Measurements from ENCODE around the gene GTPBP4.

Gene GTPBP4

DNA sequence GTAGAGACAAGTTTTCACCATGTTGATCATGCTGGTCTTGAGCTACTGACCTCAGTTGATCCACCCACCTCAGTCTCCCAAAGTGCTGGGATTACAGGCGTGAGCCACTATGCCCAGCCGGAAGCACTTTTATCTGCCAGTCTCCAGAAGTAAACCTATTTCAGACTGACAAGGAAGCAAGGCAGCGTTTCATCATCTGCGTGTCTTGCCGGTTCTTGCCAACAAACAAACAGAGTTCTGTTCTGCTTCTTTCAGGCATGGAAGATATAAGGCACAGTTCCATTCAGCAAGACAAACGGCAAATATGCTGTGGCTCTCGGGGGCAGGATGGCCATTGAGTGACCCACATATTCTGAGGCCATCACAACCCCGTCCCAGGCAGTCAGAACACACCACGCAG is 41.2 kb upstream of the GTPBP4 start:
- TF ChIP-seq L3MBTL2 (conservative IDR thresholded peaks at IDR 0.05) (no peak), SUZ12 (IDR thresholded peaks at IDR 0.05) (no peak), ZNF384 (IDR thresholded peaks at IDR 0.05) (no peak), NFRKB (IDR thresholded peaks at IDR 0.05) (no peak), ELF4 (IDR thresholded peaks at IDR 0.05) (no peak), BHLHE40 (IDR thresholded peaks at IDR 0.05; ENCODE audit: borderline replicate concordance) (no peak), LEF1 (IDR thresholded peaks at IDR 0.05; ENCODE audit: borderline replicate concordance) (no peak)
- TF ChIP-seq, protein P1, sequence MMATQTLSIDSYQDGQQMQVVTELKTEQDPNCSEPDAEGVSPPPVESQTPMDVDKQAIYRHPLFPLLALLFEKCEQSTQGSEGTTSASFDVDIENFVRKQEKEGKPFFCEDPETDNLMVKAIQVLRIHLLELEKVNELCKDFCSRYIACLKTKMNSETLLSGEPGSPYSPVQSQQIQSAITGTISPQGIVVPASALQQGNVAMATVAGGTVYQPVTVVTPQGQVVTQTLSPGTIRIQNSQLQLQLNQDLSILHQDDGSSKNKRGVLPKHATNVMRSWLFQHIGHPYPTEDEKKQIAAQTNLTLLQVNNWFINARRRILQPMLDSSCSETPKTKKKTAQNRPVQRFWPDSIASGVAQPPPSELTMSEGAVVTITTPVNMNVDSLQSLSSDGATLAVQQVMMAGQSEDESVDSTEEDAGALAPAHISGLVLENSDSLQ (IDR thresholded peaks at IDR 0.05) = no peak
- CTCF ChIA-PET = no interaction called here
- POLR2A ChIA-PET = no interaction called here
- DNase-seq (ENCODE audit: extremely low spot score) = no peak

DNA sequence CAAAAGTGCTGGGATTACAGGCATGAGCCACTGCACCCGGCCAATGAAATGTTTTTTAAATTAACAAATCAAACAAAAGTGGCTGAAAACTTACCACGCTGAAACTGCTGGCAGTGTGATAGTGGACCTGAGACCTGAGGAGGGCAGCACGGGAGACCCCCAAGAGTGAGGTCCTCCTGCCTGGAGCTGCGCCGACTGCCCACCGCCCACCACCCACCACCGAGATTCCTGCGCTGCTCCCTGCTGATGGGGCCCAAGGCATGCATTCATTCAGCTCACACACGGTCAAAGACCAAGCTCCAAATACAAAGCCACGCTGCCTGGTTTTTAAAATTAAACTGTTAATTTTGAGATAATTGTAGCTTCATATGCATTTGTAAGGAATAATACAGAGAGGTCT is 40.4 kb upstream of the GTPBP4 start:
- no peak for TF ChIP-seq LEF1 (IDR thresholded peaks at IDR 0.05; ENCODE audit: borderline replicate concordance)
- no peak for TF ChIP-seq FOXK2 (IDR thresholded peaks at IDR 0.05)
- TF ChIP-seq ZNF384 (IDR thresholded peaks at IDR 0.05) = no peak
- TF ChIP-seq L3MBTL2 (conservative IDR thresholded peaks at IDR 0.05) = no peak
- no peak for TF ChIP-seq BHLHE40 (IDR thresholded peaks at IDR 0.05; ENCODE audit: borderline replicate concordance)
- no peak for TF ChIP-seq ELF4 (IDR thresholded peaks at IDR 0.05)
- POLR2A ChIA-PET = no interaction called here
- CTCF ChIA-PET = no interaction called here
- no peak for DNase-seq (ENCODE audit: extremely low spot score)

DNA sequence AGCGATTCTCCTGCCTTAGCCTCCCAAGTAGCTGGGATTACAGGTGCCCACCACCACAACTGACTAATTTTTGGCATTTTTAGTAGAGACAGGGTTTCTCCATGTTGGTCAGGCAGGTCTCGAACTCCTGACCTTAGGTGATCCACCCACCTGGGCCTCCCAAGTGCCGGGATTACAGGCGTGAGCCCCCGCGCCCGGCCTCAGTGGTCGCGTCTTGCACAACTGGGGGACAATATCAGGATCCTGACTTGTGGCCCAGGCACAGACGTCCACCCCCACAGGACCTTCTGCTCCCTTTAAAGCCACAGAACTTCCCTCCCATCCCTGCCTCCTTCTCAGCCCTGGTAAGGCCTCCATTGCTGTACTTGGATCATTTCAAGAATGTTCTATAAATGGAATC is 39.9 kb upstream of the GTPBP4 start:
- ChIA-PET CTCF (no interaction called here), POLR2A (no interaction called here)
- no peak for DNase-seq (ENCODE audit: extremely low spot score)
- TF ChIP-seq L3MBTL2 (conservative IDR thresholded peaks at IDR 0.05) (no peak), LEF1 (IDR thresholded peaks at IDR 0.05; ENCODE audit: borderline replicate concordance) (no peak), ELF4 (IDR thresholded peaks at IDR 0.05) (no peak), SUZ12 (IDR thresholded peaks at IDR 0.05) (no peak), TARDBP (IDR thresholded peaks at IDR 0.05) (no peak), FOXA1 (IDR thresholded peaks at IDR 0.05) (no peak), ZNF384 (IDR thresholded peaks at IDR 0.05) (no peak), BHLHE40 (IDR thresholded peaks at IDR 0.05; ENCODE audit: borderline replicate concordance) (no peak), SP1 (IDR thresholded peaks at IDR 0.05) (no peak), CTBP1 (IDR thresholded peaks at IDR 0.05; ENCODE audit: borderline replicate concordance) (no peak), FOXK2 (IDR thresholded peaks at IDR 0.05) (no peak), ARNT (IDR thresholded peaks at IDR 0.05) (no peak), FOXM1 (IDR thresholded peaks at IDR 0.05; ENCODE audit: borderline replicate concordance) (no peak), HDGF (IDR thresholded peaks at IDR 0.05; ENCODE audit: borderline replicate concordance) (no peak), NFRKB (IDR thresholded peaks at IDR 0.05) (no peak)
- TF ChIP-seq, protein P1 (IDR thresholded peaks at IDR 0.05) = no peak

DNA sequence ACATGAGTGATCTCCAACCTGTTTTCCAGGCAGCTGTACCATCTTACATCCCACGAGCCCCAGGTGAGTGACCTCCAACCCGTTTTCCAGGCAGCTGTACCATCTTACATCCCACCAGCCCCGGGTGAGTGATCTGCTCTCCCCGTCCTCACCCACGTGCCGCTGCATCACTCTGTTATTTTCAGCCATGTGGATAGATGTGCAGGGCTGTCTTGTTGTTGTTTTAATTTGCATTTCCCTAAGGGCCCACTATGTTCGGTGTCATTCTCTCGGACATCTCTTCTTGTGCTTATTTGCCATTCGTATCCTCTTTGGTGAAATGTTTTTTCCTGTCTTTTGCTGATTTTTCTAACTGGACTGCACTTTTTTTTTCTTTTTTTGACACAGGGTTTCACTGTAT is 38.8 kb upstream of the GTPBP4 start:
- DNase-seq (ENCODE audit: extremely low spot score) = no peak
- POLR2A ChIA-PET = no interaction called here
- TF ChIP-seq SP1 (IDR thresholded peaks at IDR 0.05) = no peak
- TF ChIP-seq NFRKB (IDR thresholded peaks at IDR 0.05) = no peak
- TF ChIP-seq BHLHE40 (IDR thresholded peaks at IDR 0.05; ENCODE audit: borderline replicate concordance) = no peak
- no peak for TF ChIP-seq LEF1 (IDR thresholded peaks at IDR 0.05; ENCODE audit: borderline replicate concordance)
- no peak for TF ChIP-seq CTBP1 (IDR thresholded peaks at IDR 0.05; ENCODE audit: borderline replicate concordance)
- no peak for TF ChIP-seq SUZ12 (IDR thresholded peaks at IDR 0.05)
- no peak for TF ChIP-seq ARNT (IDR thresholded peaks at IDR 0.05)
- no peak for TF ChIP-seq FOXM1 (IDR thresholded peaks at IDR 0.05; ENCODE audit: borderline replicate concordance)
- TF ChIP-seq ELF4 (IDR thresholded peaks at IDR 0.05) = no peak
- TF ChIP-seq, protein P1 (IDR thresholded peaks at IDR 0.05) = no peak
- no peak for TF ChIP-seq FOXK2 (IDR thresholded peaks at IDR 0.05)
- TF ChIP-seq HDGF (IDR thresholded peaks at IDR 0.05; ENCODE audit: borderline replicate concordance) = no peak
- TF ChIP-seq ZNF384 (IDR thresholded peaks at IDR 0.05) = no peak
- TF ChIP-seq TARDBP (IDR thresholded peaks at IDR 0.05) = no peak
- TF ChIP-seq L3MBTL2 (conservative IDR thresholded peaks at IDR 0.05) = no peak
- TF ChIP-seq FOXA1 (IDR thresholded peaks at IDR 0.05) = no peak
- CTCF ChIA-PET = no interaction called here

DNA sequence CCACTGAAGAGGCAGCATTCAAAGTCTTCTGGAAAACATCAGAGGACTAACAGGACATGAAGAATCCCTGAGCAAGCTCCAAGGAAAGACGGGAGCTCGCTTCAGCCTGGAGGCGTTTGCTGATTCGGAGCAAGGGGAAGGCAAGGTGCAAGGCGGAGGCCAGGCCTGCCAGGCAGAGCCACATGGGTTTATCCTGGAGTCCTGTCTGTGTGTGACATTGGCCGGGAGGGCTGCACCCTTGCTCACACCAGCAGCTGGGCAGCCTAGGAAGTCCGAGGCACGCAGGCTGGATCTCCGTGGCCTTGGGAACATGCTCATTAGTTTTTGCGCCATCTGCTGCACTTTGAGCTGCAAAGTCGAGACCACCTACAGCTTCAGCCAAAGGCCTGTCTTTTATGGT is 34.4 kb upstream of the GTPBP4 start:
- ChIA-PET CTCF (no interaction called here), POLR2A (no interaction called here)
- TF ChIP-seq FOXM1 (IDR thresholded peaks at IDR 0.05; ENCODE audit: borderline replicate concordance) (no peak), CTBP1 (IDR thresholded peaks at IDR 0.05; ENCODE audit: borderline replicate concordance) (no peak), TARDBP (IDR thresholded peaks at IDR 0.05) (no peak), HDGF (IDR thresholded peaks at IDR 0.05; ENCODE audit: borderline replicate concordance) (no peak), SUZ12 (IDR thresholded peaks at IDR 0.05) (no peak), ZNF384 (IDR thresholded peaks at IDR 0.05) (no peak), FOXK2 (IDR thresholded peaks at IDR 0.05) (no peak), FOXA1 (IDR thresholded peaks at IDR 0.05) (no peak), BHLHE40 (IDR thresholded peaks at IDR 0.05; ENCODE audit: borderline replicate concordance) (no peak), NFRKB (IDR thresholded peaks at IDR 0.05) (no peak), L3MBTL2 (conservative IDR thresholded peaks at IDR 0.05) (no peak)
- DNase-seq (ENCODE audit: extremely low spot score) = no peak

DNA sequence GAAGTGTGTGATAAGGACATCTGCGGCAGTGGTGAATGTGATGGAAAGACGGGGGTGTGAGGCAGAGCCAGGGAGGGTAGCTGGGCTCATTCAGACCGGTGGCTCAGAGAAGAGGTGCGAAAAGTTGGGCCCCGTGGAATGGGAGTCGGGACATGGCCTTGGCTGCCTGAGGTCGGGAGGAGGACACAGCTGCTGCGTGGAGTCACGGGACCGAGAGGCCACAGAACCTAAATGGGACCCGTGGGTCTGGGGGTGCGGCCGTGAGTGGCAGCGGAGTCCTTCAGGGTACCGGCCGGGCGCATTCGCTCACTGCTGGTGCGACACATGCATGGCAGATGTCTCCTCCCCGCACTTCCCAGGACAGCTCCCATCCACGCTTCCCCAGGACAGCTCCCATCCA is 33.8 kb upstream of the GTPBP4 start:
- ChIA-PET POLR2A (no interaction called here), CTCF (interaction anchor here (1.1 kb wide), 1 partner anchor 14 kb away, joined by 3 read pairs; no protein-coding TSS in a partner anchor)
- DNase-seq (ENCODE audit: extremely low spot score) = no peak
- no peak for TF ChIP-seq TARDBP (IDR thresholded peaks at IDR 0.05)
- TF ChIP-seq L3MBTL2 (conservative IDR thresholded peaks at IDR 0.05) = no peak
- no peak for TF ChIP-seq SUZ12 (IDR thresholded peaks at IDR 0.05)
- no peak for TF ChIP-seq CTBP1 (IDR thresholded peaks at IDR 0.05; ENCODE audit: borderline replicate concordance)
- no peak for TF ChIP-seq ELF4 (IDR thresholded peaks at IDR 0.05)
- TF ChIP-seq BHLHE40 (IDR thresholded peaks at IDR 0.05; ENCODE audit: borderline replicate concordance) = no peak
- no peak for TF ChIP-seq FOXA1 (IDR thresholded peaks at IDR 0.05)
- TF ChIP-seq HDGF (IDR thresholded peaks at IDR 0.05; ENCODE audit: borderline replicate concordance) = no peak
- no peak for TF ChIP-seq NFRKB (IDR thresholded peaks at IDR 0.05)
